ENCODE results near the gene HEPACAM2.

Gene HEPACAM2

DNA sequence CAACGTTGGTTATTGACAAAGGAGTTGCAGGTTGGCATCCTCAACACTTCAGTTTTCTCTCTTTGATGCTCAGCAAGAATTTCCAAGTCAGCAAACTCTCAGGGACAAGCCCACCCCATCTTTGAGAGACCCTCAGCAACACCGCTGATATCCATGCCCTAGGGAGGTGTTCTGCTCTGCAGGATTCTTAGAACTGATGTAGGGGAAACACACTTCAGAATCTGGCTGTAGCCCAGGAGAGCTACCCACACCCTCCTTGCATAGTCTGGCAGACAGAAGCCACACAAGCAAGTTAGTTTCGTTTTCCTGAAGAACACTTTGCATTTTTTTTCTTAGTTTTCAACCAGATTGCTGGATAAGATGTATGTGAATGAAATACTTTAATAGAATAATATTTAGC lies 78.9 kb downstream of the HEPACAM2 start:
- DNase-seq (ENCODE audit: low read depth in 2 of 2): peak in 1 of 2 donors; percentile 29

DNA sequence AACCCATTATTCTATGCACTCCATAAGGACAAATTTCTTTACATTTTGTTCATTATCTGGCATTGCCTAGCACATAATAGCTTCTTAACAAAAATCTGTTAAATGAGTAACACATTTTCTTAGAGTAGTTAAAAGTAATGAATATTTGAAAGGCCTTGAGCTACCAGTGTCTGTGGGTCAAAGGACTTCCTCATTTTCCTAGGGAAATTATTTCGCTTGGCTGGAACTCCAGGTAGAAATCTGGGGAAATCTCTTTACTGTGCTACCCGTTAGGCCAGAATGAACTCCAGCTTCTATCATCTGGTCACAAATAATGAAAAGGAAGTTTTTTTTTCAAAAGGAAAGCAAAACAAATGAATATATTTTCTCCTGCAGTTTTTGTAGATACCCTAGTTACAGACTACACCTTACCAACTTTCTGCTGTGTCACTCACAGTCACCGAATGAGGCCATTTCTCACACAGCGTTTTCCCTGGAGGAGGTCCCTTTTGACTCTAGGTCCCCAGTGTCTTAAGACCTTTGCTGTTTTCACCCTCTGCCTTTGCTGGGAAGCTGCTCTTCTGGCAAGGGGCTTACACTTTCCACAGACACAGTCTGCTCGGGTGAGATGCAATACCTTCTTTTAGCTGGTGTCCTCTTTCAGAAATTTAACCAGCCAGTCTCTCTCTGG lies 79.7 kb downstream of the HEPACAM2 start:
- DNase-seq (ENCODE audit: low read depth in 2 of 2): no peak

DNA sequence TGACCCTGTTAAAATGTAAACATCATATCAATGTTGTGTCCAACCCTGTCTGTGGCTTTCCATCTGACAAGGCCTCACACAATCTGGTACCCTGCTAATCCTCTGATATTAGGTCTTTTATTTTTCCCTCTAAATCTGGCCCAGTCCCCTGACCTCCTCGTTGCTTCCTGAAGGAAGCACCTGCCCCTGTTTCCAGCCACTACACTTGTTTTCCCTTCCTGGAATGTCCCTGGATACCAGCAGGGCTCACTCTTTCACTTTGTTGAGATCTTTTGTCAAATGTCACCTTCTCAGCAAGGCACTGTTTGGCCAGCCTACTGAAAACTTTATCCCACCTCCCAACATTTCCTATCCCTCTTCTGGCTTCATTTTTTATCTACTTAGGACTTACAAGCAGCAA lies 80.2 kb downstream of the HEPACAM2 start:
- DNase-seq (ENCODE audit: low read depth in 2 of 2): no peak

DNA sequence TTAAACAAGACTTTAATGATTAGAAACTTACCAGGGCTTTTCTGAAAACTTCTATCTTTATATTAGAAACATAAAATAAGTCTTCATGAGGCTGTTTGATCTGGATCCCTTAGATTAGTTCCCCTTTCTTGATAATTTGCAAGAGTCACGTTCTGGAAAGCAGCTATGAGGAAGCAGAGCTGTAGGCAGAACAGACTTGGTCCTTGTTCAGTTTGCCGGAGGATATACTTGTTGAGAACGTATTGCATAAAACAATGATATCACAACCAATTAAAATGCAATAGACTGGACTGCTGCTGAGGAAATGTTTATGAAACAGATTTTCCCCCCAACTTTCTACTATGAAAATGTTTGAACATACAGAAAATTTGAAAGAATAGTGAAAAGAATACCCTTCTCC lies 80.9 kb downstream of the HEPACAM2 start:
- no peak for DNase-seq (ENCODE audit: low read depth in 2 of 2)

DNA sequence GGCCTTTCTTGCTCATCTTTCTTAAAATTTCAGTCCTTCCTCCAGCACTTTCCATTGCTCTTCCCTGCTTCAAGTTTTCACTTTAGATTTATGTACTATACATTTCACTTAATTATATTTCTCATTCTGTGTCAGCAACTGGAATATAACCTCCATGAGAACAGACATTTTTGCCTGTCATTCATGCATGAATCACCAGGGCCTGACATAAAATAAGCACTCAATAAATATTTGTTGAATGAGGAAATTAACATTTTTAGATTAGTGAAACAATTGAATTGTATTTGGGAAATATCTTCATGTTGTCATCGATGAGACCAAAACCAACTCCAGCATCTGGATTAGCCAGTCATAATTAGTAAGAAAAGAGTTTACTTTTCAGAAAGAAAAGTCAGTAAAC lies 84.1 kb downstream of the HEPACAM2 start:
- DNase-seq (ENCODE audit: low read depth in 2 of 2): no peak

DNA sequence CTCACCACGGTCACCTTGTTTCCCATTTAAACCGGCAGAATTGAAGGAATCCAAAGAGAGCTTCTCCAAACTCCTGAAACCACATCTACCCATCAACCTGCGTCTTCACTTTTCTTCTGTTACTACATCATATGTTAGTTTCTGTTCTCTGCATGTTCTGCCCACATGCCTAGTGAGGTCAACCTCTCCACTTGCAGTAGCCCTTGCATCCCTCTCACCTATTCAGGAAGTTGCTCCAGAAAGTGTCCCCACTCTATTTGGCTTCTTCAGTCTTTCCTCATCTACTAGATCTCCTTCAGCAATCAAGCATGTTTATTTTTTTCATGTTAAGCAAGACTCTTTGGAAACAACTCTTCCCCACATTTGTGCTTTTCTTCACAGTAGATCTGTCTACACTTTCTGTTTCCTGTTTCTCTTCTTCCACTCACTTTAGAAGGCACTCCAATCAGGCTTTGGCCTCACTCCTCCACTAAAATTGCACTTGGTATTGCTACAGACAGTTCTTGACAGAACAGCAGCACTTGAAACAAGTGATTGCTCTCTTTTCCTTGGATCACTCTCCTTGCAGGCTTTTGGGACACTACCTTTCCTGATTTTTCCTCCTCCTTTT lies 85.6 kb downstream of the HEPACAM2 start:
- DNase-seq (ENCODE audit: low read depth in 2 of 2): no peak

DNA sequence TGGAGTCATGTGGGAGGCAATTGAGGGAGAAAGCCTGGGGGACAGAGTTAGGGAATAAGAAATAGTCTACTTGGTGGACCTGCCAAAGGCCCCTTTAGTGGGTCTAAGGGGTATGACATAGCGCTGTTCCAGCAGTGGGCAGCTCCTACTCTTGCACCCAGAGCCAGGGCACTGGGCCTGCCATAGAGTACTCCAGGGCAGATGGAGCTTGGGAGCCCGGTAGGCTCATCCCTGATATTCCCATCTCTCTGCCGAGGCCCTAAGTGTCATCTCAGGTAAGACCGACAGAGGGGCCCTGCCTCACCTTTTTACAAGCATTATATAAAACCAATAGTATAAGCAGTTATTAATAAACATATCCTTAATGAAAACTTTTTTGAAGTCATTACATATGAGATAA lies 87.7 kb downstream of the HEPACAM2 start:
- DNase-seq (ENCODE audit: low read depth in 2 of 2): no peak
